GM12874 (cell line): Measurements from ENCODE around the gene FAM222B.

ENCODE experiments used
- TF ChIP-seq, protein P1 (sequence below): IDR thresholded peaks from 2 replicates; pipeline ENCODE4 v1.5.1; 2011; ENCODE audit warnings: low read depth, mild to moderate bottlenecking, control low read depth, low read length, moderate library complexity; ENCODE audit not compliant: insufficient read depth

Gene FAM222B

DNA sequence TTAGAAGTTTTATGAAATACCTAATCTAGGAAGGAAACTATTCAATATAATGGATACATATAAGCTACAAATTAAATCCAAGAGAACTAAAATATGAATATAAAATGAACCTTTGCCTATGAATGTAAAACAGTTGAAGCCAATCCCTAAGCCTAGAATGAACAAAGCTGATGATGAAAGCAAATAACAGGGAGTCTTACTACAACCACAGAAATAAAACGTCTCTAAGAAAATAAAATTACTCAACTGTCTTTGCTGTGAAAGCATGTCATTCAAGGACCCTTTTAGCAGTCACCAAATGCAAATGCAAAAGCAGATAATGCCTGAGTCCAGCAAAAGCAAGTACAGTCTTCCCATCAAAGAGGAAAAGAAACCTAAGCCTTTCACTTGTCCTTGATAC, 23.0 kb downstream of the FAM222B start:
- TF ChIP-seq, protein P1, sequence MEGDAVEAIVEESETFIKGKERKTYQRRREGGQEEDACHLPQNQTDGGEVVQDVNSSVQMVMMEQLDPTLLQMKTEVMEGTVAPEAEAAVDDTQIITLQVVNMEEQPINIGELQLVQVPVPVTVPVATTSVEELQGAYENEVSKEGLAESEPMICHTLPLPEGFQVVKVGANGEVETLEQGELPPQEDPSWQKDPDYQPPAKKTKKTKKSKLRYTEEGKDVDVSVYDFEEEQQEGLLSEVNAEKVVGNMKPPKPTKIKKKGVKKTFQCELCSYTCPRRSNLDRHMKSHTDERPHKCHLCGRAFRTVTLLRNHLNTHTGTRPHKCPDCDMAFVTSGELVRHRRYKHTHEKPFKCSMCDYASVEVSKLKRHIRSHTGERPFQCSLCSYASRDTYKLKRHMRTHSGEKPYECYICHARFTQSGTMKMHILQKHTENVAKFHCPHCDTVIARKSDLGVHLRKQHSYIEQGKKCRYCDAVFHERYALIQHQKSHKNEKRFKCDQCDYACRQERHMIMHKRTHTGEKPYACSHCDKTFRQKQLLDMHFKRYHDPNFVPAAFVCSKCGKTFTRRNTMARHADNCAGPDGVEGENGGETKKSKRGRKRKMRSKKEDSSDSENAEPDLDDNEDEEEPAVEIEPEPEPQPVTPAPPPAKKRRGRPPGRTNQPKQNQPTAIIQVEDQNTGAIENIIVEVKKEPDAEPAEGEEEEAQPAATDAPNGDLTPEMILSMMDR = no peak

DNA sequence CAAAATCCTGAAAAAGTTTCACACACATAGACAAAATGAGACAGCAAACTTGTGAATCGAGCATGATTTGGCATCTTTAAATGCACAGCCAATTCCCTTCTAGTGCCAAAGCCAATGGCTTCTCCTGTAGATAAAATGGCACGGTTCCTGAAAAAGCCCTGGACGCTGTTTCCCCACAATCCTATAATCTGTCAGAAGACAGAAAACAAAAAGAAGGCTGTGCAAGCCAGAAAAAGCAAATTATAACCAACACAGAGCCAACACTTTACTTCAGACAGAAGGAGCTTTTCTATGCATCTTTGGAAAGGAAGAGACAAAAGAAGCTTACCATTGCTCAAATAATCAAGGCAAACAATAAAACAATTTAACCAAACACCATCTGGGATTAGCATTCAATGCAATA, 23.8 kb downstream of the FAM222B start:
- TF ChIP-seq, protein P1 = no peak

DNA sequence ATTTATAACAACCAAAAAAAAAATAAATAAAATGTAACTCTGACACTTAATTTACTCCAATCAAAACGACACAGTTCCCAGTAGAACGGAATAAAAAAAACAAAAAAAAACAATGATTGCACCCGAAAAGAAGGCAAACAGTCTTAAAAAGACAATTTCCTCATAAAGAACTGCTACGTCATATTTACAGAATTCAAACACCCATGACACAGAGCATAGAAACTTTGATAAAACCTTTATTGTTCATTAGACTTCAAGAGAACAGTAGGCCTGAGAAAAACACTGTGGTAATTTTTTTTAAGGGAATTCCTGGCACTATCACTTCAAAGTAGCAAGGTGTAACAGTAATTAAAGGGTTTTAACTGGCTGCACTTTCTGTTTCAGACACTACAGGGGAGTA, 26.1 kb downstream of the FAM222B start:
- TF ChIP-seq, protein P1 = no peak

DNA sequence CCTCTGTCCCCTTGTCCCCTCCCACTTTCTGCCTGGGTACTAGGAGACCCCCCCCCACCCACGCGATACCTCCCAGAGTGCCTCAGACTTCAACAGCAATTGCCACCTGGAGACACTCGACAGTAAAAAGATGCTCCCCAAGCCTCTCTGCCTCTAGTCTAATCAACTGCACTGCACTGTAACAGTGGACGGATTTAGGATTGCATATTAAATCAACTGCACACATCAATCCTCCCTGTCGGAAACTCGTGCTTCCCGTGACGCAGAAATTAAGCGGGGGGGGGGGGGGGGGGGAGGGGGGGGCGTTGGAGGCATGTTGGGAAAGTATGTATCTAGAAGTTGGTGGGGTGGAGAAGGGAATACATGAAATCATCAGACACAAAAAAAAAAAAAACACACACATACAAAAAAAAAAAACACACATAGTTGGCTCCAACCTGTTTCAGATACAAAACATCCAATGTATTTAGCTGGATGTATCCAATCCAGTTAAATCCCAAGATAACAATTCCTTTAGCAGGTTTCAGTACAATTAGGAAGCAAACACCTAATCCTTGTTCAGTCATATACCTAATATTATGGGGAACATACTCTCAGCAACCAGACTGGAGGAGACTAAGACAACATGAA, 29.7 kb downstream of the FAM222B start:
- TF ChIP-seq, protein P1 = no peak

DNA sequence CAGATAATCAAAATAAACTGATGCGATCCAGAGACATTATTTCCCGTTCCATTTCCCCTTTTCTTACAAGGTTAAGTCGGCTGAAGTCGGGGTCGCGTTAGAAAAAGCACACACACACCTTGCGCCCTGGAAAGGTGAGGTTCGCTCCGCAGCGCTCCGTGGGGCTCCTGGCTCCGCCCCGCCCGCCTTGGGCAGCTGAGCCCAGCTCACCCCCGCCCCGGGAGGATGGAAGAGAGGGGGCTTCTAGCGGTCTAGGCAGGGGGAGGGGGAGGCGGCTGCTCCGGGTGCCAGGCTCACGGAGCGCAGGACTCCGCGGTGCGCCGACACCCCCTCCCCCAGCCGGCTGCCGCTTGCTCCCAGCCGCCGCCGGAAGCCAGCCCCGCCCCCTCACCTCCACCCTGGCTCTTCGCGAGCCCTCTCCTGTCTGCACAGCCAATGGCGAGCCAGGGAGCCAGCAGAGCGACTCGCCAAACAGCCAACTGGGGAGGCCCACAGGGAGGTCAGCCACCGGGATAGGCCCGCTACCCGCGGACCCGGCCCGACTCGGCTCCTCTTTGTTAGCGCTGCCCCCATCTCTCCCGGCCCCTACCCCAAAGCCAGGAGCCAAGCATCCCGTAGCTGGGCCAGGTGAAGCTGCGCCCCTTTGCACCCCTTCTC, 30.4 kb downstream of the FAM222B start:
- TF ChIP-seq, protein P1 = no peak

DNA sequence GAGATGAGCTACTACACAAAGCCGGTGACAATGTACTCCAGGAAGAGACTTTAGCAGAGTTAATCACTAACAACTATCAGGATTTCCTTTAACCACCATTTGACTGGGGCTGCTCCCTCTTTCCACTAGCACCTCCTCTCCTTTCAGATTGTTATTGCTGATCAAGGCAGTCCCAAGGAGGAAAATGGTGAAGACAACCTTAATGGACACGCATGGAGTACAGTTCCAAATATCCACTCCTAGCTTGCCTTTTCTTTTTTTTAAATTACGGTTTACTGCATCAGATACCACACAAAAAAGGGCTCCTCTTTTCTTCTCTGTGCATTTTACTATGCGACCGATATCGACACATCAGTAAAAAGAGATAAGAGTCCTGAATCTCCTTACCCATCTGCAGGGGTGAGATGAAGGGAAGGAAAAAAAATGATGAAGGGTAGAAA, 30.9 kb downstream of the FAM222B start:
- TF ChIP-seq, protein P1 = no peak

DNA sequence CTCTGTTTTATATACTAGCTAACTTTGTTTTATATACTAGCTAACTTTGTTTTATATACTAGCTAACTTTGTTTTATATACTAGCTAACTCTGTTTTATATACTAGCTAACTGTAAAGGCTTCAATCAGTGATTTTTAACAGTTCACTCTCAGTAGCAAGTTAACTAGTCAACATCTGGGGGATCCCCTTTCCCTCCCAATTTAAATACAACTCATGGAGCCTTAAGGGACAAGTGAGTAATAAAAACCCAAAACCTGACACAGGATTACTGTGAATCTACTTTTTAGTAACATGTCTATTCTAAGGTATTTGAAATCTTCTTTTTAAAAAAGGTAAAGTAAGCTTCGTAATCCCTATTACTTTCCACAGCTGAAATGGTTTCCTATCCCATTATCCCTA, 32.2 kb downstream of the FAM222B start:
- TF ChIP-seq, protein P1 = no peak
